AG10803 (cell line): ENCODE results near the gene LGMN.

ENCODE experiments used
- DNase-seq: peaks from one replicate; pipeline ENCODE4 v3.0.0; 2010; ENCODE audit warnings: low read depth
- H3K4me3 ChIP-seq: 2 replicates; pipeline ENCODE4 v1.5.1; 2011; ENCODE audit warnings: mild to moderate bottlenecking, low read length, control low read depth
- TF ChIP-seq, protein P1 (sequence below): conservative IDR thresholded peaks from 2 replicates; pipeline ENCODE4 v1.5.1; 2011; ENCODE audit warnings: mild to moderate bottlenecking, low read length, control low read depth, inconsistent platforms

The LGMN gene

DNA sequence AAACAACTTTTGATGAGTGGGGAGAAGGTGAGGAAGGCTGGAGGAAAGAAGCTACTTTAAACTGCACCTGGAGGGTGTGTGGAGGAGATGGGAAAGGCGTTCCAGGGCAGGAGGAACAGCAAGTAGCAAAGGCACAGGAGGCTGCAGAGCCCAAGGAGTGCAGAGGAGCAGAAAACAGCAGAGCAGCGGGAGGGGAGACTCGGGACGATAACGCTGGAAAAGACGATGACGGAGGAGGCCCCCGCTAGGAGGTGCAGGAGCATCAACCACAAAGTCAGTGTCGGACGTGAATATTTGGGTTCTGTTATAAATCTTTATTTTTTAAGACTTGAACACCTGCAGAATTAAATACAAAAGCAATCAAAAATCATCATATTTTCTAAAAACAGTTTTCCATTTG, 44.9 kb downstream of the LGMN start:
- H3K4me3 ChIP-seq: no peak overlapping the region
- TF ChIP-seq, protein P1, sequence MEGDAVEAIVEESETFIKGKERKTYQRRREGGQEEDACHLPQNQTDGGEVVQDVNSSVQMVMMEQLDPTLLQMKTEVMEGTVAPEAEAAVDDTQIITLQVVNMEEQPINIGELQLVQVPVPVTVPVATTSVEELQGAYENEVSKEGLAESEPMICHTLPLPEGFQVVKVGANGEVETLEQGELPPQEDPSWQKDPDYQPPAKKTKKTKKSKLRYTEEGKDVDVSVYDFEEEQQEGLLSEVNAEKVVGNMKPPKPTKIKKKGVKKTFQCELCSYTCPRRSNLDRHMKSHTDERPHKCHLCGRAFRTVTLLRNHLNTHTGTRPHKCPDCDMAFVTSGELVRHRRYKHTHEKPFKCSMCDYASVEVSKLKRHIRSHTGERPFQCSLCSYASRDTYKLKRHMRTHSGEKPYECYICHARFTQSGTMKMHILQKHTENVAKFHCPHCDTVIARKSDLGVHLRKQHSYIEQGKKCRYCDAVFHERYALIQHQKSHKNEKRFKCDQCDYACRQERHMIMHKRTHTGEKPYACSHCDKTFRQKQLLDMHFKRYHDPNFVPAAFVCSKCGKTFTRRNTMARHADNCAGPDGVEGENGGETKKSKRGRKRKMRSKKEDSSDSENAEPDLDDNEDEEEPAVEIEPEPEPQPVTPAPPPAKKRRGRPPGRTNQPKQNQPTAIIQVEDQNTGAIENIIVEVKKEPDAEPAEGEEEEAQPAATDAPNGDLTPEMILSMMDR: no peak
- DNase-seq: no peak

DNA sequence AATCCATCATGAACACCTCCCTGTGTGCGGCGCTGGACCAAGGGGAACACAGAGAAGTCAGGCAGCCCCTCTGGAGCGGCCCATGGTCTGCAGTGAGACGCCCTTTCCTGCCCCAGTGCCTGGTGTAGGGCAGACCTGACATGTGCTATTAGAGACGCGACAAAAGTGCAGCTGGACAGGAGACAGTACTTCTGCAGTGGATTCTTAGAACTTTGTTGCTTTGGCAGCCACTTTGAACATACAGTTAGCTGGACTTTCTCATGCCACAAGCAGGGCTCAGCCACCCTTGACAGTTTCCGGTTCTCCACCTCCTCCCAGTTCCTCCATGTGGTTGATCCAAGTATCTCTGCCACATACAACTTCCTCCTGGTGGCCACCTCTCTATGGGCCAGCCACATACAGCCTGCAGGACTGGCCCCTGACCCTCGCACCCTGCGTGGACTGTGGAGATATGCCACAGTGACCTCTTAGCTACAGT, 45.9 kb downstream of the LGMN start:
- no peak overlapping the region for H3K4me3 ChIP-seq
- no peak for DNase-seq
- TF ChIP-seq, protein P1: no peak

DNA sequence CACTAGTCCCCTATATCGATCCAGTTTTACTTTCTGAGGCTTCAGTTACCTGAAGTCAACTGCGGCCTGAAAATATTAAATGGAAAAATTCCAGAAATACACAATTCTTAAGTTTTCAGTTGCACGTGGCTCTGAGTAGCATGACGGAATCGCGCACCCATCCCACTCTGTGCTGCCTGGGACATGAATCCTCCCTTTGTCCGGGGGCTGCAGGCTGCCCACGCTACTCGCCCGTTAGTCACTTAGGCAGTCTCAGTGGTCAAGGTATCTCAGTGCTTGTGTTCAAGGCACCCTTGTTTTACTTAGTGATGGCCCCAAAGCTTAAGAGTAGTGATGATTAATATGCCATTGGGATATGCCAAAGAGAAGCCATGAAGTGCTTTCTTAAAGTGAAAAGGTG, 46.6 kb downstream of the LGMN start:
- H3K4me3 ChIP-seq: no peak overlapping the region
- TF ChIP-seq, protein P1: no peak
- no peak for DNase-seq

DNA sequence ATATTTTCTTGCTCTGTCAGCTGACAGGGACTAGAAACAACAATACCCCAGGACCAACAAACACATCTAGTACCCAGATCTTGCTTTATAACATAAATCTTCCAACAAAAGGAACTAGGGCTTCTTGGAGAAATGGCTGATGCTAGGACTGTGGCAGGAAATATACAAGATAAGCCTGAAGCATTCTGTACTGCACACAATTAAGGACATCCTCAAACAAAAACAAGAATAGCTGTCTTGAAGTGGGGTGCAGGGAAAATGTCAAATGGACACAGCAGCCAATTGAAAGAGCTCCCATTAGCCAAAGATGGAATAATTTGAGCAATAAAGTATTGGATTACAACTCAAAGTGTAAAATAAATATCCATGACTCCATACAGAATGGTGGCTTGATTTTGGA, 50.0 kb downstream of the LGMN start:
- no peak for DNase-seq
- TF ChIP-seq, protein P1: no peak
- no peak overlapping the region for H3K4me3 ChIP-seq

DNA sequence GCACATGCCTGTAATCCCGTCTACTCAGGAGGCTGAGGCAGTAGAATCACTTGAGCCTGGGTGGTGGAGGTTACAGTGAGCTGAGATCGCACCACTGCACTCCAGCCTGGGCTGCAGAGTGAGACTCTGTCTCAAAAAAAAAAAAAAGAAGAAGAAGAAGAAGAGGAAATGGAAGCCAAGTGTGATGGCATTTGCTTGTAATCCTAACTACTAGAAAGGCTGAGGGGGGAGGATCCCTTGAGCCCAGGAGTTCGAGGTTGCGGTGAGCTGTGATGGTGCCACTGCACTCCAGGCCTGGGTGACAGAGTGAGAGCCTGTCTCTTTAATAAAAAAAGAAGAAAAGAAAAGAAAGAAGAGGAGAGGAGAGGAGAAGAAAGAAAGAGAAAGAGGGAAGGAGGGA, 52.1 kb downstream of the LGMN start:
- no peak overlapping the region for H3K4me3 ChIP-seq
- no peak for DNase-seq

DNA sequence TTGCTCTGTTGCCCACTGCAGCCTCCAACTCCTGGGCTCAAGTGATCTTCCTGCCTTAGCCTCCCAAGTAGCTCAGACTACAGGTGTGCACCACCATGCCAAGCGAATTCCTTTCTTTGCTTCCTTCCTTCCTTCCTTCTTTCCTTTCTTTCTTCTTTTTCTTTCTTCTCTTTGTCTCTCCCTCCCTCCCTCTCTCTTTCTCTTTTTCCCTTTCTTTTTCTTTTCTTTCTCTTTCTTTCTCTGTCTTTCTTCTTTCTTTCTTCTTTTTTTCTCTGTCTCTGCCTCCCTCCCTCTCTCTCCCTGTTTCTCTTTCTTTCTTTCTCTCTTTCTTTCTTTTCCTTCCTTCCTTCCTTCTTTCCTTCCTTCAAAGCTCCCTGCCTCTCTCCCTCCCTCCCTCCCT, 52.9 kb downstream of the LGMN start:
- DNase-seq: no peak
- TF ChIP-seq, protein P1: no peak
- H3K4me3 ChIP-seq: no peak overlapping the region

More for the DNA sequence above, 52.1 kb downstream of the LGMN start:
- TF ChIP-seq, protein P1: no peak

DNA sequence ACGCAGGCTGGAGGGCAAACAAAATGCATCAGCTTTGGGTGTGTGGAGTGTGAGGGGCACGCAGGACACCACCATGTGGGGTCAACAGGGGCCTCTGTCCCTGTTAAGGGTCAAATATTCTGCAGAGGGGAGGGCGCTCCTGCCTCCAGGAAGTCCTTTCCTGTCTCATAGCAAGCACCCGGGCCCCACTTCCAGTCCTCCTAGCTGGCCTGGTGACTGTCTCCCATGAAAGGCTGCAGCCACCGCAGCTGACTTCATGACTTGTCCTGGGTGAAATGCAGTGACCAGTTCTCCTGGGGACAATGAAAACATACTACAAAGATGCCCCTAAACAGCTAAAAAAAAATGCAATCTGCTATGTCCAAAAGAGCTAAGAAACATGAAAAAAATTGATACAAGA, 53.6 kb downstream of the LGMN start:
- H3K4me3 ChIP-seq: no peak overlapping the region
- no peak for DNase-seq
- TF ChIP-seq, protein P1: no peak
